HL-60/S4 (cell line): ENCODE results near the gene LRRC4B.
"Not testable (repeated sequence)": the region's sequence is repeated elsewhere in the genome, so short reads cannot be mapped to it uniquely, and the experiment has no call there.

ENCODE experiments used
- in situ Hi-C: fragments of 300-500 bp; cut with MboI; formaldehyde crosslinking; loops from 2 replicates; pipeline ENCODE4 v1.14.3; 2022; ENCODE audit warnings: low sequenced_read_pairs

The LRRC4B gene, protein sequence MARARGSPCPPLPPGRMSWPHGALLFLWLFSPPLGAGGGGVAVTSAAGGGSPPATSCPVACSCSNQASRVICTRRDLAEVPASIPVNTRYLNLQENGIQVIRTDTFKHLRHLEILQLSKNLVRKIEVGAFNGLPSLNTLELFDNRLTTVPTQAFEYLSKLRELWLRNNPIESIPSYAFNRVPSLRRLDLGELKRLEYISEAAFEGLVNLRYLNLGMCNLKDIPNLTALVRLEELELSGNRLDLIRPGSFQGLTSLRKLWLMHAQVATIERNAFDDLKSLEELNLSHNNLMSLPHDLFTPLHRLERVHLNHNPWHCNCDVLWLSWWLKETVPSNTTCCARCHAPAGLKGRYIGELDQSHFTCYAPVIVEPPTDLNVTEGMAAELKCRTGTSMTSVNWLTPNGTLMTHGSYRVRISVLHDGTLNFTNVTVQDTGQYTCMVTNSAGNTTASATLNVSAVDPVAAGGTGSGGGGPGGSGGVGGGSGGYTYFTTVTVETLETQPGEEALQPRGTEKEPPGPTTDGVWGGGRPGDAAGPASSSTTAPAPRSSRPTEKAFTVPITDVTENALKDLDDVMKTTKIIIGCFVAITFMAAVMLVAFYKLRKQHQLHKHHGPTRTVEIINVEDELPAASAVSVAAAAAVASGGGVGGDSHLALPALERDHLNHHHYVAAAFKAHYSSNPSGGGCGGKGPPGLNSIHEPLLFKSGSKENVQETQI

DNA sequence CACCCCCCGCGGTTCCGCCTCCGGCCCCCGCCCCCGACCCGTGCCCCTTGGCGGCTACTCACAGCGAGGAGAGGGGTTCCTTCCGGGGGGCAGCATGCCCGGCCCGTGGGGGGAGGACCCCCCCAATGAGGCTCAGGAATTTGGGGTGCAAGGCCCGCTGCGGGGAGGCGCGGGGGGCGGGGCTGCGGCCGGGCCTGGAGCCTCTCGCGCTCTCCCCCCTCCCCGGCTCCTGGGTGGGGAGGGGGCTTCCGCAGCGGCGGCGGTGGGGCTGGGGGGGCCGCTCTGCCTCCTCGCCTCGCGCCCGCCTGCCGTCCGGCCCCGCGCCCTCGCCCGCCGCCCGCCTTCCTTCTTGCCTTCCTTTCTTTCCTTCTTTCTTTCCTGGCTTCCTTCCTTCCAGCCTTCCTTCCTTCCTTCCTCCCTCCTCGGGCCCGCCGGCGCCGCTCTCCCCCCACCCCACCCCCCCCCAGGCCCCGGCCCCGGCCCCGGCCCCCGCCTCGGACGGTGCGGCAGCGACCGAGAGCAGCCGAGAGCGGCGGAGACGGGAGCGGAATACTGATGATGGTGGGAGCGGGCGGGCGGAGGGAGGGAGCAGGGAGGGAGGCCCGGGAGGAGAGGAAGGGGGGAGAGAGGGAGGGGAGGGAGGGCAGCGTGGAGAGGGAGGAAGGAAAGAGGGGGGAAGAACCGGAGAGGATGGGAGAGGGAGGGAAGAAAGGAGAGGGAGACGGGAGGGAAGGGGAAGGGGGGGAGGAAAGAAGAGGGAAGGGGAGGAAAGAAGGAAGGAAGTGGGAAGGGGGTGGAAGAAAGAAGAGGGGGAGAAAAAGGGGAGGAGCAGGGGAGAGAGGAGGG, at the start of gene LRRC4B:
Gene LRRC4B (minus strand): TSS at position 554 of the 846 bp plus-strand sequence. CDS start 19,597 bp downstream, outside the sequence.
- in situ Hi-C loops = no loop called here

DNA sequence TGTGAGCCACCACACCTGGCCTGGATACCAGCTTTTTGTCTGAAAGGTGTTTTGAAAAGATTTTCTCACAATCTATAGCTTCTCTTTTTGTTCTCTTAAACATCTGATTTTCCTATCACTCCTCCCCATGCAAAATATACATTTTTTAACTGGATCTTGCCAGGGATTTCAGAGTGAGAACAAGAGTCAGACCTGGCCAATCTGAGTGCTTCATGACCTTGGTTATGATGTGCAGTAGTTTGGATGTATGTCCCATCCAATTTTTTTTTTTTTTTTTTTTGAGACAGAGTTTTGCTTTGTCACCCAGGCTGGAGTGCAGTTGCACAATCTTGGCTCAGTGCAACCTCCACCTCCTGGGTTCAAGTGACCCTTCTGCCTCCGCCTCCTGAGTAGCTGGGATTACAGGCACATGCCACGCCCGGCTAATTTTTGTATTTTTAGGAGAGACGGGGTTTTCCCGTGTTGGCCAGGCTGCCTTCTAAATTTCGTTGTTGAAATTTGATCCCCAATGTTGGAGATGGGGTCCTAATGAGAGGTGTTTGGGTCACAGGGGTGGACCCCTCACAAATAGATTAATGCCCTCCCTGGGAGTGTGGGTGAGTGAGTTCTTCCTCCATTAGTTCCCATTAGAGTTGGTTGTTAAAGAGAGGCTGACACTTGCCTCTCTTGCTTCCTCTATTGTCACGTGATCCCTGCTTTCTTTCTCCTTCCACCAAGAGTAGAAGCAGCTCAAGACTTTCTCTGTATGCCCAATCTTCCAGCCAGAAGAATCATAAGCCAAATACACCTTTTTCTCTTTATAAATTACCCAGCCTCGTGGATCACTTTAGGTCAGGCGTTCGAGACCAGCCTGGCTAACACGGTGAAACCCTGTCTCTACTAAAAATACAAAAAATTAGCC, 44.5 kb upstream of the LRRC4B start:
- in situ Hi-C loops = not testable (repeated sequence)

DNA sequence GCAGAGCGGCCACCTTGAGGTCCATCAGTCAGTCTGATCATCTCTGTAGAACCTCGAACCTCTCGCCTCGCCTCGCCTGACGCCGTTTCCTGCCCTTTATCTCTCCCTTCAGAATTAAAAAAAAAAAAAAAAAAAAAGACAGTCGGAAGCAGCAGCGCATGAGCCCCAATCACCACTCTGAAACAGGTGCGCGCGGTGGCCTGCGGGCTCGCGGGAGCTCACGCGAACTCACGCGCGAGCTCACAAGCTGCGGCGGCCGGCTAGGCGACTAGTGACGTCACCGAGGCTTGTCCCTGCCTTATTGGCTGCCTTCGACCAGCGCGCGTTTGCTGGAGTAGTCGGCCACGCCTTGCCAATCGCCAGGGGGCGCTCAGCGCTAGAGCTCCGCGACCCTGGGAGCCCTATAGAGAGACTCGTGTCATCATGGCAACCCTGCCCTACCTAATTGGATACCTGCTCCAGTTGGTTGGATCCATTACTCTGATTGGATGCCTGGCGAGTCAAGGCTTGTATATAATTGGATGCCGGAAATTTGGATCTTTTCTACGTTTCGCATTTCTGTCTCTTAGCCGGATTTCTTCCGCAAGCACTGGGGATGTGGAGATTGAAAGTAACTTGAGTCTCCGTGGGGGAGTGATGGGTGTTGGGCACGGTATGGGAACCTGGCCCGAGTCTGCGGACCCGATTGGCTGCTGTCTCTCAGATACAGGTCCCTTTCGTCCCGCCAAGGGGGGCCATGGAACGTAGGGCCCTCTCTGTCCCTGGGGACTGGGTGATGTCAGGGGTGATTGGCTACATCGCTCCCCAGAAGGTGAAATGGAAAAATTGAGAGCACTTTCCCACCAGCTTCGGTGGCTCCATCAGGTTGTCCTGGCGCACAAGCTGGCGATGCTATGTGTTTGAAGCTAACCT, 39.9 kb upstream of the LRRC4B start:
- in situ Hi-C loops = no loop called here

DNA sequence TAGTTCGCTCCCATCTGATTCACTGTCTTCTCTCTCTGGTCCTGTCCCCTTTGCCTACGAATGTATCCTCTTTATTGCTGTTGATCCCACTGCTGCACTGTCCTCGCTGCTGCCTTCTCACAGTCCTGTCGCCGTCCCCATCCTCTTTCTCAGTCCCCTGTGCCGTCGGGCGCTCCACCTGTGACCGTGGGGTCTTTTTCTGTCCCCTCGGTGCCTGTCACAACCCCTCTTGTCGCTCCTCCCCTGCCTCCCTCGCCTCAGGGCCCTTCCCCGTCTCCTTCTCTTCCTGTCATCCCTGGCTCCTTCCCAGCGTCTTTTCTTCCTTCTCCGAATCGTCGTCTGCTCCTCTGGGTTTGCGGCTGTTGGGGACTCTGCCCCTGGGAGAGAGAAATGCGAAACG, 39.2 kb upstream of the LRRC4B start:
- in situ Hi-C loops = no loop called here

DNA sequence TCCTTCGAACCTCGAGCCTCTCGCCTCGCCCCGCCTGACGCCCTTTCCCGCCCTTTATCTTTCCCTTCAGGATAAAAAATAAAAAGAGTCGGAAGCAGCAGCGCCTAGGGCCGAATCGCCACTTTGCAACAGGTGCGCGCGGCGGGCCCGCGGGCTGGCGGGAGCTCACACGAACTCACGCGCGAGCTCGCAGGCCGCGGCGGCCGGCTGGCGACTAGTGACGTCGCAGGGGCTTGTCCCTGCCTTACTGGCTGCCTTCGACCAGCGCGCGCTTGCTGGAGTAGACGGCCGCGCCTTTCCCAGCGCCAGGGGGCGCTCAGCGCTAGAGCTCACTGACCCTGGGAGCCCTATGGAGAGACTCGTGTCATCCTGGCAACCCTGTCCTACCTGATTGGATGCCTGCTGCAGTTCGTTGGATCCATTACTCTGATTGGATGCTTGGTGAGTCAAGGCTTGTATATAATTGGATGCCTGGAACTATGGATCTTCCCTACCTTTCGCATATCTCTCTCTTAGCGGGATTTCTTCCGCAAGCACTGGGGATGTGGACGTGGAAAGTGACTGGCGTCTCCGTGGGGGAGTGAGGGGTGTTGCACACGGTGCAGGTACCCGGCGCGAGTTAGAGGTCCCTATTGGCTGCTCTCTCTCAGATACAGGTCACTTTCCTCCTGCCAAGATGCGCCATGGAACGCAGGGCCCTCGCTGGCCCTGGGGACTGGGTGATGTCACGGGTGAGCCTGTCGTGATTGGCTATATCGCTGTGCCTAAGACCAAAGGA, 38.0 kb upstream of the LRRC4B start:
- in situ Hi-C loops = not testable (repeated sequence)

DNA sequence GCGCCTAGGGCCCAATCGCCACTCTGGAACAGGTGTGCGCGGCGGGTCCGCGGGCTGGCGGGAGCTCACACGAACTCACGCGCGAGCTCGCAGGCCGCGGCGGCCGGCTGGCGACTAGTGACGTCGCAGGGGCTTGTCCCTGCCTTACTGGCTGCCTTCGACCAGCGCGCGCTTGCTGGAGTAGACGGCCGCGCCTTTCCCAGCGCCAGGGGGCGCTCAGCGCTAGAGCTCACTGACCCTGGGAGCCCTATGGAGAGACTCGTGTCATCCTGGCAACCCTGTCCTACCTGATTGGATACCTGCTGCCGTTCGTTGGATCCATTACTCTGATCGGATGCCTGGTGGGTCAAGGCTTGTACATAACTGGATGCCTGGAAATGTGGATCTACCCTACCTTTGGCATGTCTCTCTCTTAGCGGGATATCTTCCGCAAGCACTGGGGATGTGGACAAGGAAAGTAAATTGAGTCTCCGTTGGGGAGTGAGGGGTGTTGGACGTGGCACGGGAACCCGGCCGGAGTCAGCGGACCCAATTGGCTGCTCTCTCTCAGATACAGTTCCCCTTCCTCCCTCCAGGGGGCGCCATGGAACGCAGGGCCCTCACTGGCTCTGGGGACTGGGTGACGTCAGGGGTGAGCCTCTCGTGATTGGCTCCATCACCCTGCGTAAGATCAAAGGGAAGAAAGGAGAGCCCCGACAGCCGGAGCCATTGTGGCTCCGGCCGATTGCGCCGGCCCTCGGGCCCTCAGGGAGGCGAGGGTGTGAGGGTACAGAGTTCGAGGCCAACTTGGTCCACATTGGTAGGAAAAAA, 36.2 kb upstream of the LRRC4B start:
- in situ Hi-C loops = not testable (repeated sequence)

DNA sequence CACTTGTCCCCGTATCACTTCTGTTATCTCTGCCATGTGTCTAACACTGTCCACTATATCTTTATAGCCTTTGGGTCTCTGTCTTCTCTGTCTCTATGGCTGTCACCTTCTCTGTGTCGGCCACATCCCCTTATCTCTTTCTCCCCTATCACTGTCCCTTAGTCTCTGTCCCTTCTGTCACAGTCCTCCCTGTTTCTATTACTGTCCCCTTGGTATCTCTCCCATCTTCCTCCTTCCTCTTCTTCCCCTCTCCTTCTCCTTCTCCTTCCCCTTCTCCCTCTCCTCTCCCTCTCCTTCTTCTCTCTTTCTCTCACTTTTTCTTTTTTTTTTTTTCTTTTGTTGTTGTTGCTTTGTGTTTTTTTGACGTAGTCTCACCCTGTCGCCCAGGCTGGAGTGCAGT, 34.7 kb upstream of the LRRC4B start:
- in situ Hi-C loops = no loop called here

DNA sequence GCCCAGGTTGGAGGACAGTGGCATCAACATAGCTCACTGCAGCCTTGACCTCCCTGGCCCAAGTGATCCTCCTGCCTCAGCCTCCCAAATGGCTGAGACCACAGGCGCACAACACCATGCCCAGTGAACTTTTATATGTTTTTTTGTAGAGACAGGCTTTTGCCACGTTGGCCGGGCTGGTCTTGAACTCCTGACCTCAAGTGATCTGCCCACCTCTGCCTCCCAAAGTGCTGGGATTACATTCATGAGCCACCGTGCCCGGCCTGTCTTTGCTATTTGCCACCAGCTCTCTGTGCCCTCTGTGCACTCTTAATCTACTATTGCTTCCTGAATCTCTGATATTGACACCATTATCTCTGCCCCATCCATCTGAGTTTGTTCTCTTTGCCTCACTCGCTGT, 34.3 kb upstream of the LRRC4B start:
- in situ Hi-C loops = no loop called here

DNA sequence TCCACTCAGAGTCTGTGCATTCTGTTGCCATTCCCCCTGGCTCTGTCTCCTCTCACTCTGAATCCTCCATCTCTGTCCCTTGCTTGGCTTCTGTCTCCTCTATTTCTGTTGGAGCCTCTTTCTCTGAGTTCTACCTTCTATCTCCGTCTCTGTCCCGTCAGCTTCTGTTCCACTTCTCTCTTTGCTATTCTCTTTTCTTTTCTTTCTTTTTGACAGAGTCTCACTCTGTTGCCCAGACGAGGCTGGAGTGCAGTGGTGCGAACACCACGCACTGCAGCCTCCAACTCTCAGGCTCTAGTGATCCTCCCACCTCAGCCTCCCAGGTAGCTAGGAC, 33.8 kb upstream of the LRRC4B start:
- in situ Hi-C loops = no loop called here

DNA sequence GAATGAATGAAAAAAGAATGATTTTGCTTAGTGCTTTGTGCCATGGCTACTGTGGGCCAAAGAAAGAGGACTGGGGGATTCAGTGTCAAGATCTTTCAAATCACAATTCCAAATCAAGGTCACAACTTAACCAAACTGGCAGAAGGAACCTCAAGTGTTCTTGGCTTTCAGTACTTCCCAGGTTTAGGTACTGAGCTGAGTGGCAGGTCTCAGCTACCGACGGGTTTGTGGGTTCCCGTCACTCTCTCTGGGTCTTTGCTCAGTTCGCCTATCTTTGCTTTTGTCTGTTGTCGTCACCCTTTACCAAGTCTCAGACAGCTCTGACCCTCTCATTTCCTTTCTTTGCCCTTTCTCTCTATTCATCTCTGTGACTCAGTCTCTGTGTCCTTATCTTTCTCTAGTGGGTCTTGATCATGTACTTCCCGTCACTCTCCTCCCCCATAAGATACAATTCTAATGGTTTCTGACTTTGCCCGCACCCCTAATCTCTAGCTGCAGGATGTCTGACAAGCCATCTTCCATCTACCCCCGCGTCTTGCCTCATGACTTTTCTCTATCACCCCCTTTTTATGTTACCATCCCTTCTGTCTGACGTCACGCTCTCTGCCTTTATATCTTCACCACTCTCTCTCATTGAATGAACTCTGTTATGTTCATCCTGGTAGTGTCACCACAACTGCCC, 33.3 kb upstream of the LRRC4B start:
- in situ Hi-C loops = no loop called here

DNA sequence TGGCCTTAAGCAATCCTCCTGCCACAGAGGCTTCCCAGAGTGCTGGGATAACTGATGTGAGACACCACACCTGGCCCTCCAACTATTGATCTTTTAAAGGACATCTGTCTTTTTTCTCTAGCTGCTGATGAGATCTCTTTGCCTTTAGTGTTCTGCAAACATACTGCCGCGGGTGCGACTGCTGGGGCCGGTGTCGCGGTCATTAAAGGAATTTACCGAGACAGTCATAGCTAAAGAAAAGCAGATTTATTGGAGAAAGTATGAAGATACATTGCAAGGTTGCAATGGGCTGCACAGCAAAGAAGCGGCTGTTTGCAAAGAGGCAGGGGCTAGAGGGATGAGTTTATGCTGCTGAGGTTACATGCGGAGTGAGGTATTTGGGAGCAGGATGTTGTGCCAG, 31.2 kb upstream of the LRRC4B start:
- in situ Hi-C loops = no loop called here

DNA sequence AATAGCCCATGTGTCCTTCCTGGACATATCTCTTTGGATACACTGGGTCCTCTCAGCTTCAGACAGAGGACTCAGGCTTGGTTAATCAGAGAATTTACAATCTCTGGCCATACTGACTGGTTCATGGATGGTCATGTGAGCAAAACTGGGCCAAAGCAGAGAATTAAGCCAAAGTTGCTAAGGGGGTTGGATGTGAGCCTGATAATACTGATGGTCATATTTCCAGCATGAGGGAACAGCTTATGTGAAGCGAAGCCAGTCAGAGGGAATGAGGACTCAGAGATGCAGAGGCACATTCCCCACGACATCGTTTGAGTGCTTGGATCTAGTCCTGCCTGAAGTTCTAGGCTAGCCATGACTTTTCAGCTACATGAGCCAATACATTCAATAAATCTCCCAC, 22.0 kb upstream of the LRRC4B start:
- in situ Hi-C loops = no loop called here

DNA sequence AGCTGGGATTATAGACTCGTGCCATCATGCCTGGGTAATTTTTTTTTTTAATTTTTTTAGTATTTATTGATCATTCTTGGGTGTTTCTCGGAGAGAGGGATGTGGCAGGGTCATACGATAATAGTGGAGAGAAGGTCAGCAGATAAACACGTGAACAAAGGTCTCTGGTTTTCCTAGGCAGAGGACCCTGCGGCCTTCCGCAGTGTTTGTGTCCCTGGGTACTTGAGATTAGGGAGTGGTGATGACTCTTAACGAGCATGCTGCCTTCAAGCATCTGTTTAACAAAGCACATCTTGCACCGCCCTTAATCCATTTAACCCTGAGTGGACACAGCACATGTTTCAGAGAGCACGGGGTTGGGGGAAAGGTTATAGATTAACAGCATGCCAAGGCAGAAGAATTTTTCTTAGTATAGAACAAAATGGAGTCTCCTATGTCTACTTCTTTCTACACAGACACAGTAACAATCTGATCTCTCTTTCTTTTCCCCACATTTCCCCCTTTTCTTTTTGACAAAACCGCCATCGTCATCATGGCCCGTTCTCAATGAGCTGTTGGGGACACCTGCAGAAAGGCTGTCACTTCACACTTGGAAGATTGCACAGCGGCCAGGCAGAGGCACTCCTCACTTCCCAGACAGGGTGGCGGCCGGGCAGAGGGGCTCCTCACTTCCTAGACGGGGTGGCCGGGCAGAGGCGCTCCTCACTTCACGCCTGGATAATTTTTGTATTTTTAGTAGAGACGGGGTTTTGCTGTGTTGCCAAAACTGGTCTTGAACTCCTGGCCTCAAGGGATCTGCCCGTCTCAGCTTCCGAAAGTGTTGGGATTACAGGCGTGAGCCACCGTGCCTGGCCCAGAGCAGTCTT, 13.8 kb upstream of the LRRC4B start:
- in situ Hi-C loops = not testable (repeated sequence)

DNA sequence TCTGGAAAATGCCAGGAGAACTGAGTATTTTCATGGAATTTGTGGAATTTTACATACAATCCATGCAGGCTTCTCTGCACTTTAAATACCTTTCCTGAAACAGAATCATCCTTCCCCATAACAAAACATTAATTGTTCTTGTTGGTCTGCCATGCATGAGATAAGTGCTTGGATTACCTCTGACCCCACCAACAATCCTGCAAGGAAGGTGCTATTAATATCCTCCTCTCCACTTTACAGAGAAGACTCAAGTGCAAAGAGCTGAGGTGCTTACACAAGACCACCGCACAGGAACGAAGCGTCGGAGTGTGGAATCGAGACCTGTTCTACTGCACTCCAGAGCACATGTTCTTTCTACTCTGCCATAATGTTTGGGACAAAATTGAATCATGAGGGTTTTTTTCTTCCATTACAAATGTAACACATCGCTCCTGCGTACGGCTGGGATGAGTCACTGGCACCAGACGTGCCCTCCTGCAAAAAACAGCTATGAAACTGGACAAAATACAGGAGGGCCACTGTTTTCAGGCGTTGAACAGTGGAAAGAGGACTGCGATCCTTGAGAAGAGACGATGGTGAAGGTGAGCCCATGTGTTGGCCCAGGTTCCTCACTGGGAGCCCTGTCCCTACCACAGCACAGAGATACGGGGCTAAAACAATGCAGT, 12.9 kb upstream of the LRRC4B start:
- in situ Hi-C loops = no loop called here

DNA sequence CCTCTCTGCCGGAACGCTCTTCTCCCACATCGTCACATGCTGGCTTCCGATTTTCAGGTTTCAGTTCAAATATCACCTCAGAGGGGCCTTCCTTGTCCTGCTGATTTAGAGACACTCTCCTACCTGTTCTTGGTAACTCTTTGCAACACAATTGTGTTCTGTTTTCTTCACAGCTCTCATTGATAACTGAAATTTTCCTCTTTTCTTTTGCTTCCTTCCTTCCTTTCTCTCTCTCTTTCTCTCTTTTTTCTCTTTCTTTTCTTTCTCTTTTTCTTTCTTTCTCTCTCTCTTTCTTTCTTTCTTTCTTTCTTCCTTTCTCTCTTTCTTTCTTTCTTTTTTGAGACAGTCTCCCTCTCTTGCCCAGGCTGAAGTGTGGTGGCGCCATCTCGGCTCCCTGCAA, 12.0 kb upstream of the LRRC4B start:
- in situ Hi-C loops = no loop called here

DNA sequence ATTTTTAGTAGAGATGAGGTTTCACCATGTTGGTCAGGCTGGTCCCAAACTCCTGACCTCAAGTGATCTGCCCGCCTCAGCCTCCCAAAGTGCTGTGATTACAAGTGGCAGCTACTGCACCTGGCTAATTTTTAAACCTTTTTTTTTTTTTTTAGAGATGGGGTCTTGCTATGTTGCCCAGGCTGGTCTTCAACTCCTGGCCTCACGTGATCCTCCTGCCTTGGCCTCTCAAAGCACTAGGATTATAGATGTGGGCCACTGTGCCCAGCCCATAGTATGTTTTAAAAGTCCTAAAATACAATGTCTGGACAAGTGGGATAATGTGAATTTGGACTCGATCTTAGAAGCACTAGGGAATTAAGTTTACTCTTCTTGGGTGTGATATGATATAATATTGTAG, 8.5 kb upstream of the LRRC4B start:
- in situ Hi-C loops = not testable (repeated sequence)
